Hippocampal formation (tissue), 2 donors: ENCODE results near the gene DUSP28.

ENCODE experiments used
- DNase-seq, 2 donors: peaks; one replicate each; lab custom pipeline; 2025; lab: John Stamatoyannopoulos, UW

Gene DUSP28

DNA sequence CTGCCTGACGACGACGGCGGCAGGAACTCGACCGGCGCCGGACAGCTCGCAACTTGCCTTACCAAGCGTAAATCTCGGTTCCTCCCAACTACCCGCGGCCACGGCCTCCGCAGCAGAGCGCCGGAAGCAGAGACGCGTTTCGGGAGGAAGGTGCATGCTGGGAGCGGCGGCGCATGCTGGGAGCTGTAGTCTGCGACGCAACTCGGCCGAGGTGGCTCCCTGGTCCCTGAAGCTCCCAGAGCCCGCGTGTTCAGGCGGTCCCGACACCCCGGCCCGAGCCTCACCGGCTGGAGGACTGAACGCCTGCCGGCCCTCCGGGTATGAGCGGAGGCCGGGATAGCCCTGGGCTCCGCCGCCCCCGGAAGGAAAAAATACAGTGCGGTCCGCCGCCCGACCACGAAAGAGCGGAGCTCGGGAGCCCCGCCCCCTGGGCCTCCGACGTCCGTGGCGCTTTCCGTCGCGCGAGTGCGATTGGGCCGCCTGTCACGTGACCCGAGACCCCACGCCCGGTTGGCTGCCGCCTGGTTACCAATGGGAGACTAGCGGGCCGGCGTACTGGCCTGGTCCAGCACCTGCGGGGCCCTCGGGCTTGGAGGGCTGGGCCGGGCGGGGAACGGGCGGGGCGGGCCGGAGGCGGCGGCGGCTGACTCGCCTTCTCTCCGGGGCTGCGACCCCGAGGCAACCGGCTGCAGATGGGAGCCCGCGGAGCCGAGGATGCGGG is 26.2 kb downstream of the DUSP28 start, which contains the start of gene CAPN10:
TSS of gene CAPN10 (plus strand) at position 537 of the 721 bp plus-strand sequence. CDS start at position 715, 178 bp downstream.
- DNase-seq, result peak; percentile 90 to 98

- no peak for DNase-seq
These were observed 27.0 kb downstream of the DUSP28 start for GRCh38 chr2:240586919-240587800.

DNA sequence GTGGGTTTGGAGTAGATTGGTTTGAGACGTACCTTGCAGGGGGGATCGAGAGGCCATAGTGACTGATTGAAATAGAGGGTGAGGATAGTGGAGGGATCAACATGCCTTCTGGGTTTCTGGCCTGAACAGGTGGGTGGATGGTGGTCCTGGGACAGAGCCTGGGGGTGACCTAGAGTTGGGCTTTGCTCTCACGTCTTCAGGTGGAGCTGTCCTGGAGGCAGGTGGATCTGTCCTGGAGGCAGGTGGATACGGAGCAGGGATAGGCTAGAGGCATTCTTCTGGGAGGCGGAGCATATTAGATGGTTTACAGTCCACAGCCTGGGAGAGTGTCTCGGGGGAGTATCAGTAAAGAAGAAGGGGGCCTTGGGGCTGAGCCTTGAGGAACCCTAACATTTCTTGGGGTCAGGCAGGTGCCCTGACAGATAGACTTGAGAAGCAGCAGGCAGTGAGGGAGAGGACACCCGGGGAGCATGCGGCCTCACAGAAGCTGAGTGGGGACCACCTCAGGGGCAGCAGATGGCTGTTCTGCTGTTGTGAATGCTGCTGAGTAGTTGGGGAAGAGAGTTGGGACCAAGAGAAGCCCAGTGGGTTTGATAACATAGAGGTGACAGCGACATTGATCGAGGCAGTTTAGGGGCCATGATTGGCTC is 28.0 kb downstream of the DUSP28 start:
- no peak for DNase-seq

DNA sequence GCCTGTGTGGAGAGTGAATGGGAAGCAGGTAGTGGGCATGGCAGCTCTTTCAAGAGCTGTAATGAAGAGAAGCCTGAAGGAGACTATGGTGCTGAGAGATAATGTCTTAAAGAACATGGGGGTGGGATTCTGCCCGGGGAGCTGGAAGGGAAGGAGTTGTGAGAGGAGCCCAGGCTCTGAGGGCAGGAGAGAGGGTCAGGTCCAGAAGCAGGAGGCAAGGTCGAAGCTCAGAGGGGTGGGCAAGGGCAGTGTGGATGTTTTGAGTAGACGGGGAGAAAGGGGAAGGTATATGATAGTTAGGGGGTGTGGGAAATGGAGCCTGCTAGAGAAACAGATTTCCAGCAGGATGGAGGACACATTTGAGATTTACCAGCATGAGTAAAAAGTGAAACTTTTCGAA is 28.5 kb downstream of the DUSP28 start:
- no peak for DNase-seq

DNA sequence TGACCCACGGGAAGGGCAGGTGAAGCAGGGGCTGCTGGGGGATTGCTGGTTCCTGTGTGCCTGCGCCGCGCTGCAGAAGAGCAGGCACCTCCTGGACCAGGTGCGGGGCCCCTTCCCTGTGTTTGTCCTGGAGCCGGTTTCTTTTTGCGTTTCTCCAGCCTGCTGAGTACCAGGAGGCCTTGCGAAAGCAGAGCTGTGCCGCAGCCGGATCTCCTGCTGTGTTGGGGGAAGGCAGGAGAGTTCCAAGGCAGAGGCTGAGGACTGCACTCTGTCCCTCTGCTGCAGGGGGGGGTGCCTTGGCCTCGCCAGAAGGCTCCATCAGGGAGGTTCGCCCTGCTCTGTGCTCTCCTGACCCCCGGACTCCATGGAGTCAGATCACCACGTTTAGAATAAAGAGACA is 29.2 kb downstream of the DUSP28 start:
- no peak for DNase-seq

GRCh38 chr2:240589850-240590525 is 29.8 kb downstream of the DUSP28 start:
- no peak for DNase-seq

DNA sequence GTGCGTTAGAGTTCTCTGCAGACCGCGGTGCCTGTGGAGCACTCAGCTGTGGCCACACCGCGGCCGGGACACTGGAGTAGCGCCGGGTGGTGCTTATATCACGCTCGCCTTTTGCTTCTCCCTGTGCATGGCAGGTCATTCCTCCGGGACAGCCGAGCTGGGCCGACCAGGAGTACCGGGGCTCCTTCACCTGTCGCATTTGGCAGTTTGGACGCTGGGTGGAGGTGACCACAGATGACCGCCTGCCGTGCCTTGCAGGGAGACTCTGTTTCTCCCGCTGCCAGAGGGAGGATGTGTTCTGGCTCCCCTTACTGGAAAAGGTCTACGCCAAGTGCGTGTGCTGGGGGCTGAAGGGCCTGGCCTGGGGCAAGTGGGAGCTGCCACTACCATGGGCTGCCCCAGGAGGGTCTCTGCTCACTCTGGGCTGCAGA is 30.5 kb downstream of the DUSP28 start:
- no peak for DNase-seq

DNA sequence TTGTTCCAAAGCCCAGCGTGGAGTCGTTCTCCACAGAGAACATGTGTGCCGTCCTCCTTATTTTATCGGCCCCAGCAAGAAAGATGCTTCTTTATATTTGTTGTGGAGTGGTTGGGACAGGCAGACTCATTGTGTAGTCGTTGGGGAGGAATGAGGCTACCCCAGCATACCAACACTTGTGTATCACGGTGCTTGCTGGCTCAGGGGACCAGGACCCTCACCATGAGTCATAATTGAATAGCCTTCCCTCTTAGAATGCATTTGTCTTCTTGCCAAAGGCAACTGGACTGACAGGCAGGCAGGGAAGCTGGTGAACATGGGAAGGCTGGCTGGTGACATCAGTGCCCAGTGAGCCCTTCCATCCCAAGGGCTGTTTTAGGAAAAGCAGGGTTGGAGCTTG is 31.1 kb downstream of the DUSP28 start:
- no peak for DNase-seq

- no peak for DNase-seq
These were observed 31.6 kb downstream of the DUSP28 start for GRCh38 chr2:240591784-240592183.

- no peak for DNase-seq
These were observed 33.0 kb downstream of the DUSP28 start for GRCh38 chr2:240593026-240593702.

GRCh38 chr2:240593703-240594451 is 33.7 kb downstream of the DUSP28 start:
- no peak for DNase-seq

DNA sequence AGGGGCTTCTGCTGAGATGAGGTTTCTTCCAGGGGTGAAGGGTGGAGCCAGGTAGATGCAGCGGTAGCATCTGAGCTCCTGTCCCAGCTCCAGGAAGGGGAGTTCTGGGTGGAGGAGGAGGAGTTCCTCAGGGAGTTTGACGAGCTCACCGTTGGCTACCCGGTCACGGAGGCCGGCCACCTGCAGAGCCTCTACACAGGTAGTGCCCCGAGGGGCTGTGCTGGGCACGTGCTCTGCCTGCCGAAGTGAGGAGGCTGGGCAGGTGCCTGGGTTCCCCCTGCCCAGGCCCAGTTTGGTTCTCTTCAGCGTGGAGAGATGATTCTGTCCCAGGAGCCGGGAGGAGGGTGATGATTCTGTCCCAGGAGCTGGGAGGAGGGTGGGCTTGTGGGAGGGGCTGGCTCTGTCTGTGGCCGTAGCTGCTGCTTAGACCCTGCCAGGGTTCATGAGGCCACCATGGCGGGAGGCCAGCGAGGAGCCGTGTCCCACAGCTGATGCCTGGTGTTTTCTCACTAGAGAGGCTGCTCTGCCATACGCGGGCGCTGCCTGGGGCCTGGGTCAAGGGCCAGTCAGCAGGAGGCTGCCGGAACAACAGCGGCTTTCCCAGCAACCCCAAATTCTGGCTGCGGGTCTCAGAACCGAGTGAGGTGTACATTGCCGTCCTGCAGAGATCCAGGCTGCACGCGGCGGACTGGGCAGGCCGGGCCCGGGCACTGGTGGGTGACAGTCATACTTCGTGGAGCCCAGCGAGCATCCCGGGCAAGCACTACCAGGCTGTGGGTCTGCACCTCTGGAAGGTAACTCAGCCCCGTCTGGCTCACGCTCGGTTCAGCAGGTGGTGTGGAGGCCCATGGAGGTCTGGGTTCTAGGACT is 34.6 kb downstream of the DUSP28 start:
- DNase-seq, result no peak

DNA sequence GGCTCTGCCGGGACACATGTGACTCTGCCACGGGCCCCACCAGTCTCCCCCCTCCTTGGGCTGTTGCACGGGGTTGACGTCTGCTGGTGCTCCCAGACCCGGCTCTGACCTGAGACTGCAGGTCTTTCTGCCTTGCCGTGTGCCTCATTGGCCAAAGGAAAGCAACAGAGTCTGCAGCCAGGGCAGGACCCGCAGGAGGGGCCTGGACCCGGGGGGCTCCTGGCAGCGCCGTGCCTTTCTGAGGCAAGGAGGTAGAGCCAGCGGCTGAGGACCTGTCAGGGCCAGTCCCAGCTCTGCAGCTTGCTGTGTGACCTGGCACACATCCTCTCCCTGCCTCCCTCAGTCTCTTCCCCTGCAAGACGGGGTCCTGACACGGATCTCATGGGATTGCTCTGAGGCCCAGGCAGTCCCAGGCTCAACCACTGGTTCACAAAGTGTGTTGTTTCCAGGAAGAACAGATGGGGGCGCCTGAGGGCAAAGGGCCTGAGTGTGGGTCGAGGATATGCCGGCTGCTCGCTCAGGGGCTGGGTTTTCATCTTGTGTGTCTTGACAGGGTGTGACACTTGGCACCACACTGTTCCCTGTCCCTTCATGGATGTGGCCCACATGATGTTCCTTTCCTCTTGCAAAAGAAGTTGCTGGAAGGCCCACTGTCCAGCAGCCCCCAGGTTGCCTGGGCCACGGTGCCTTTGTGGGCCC is 35.4 kb downstream of the DUSP28 start:
- no peak for DNase-seq

- DNase-seq, result no peak
These were observed 35.9 kb downstream of the DUSP28 start for GRCh38 chr2:240596080-240596460.

DNA sequence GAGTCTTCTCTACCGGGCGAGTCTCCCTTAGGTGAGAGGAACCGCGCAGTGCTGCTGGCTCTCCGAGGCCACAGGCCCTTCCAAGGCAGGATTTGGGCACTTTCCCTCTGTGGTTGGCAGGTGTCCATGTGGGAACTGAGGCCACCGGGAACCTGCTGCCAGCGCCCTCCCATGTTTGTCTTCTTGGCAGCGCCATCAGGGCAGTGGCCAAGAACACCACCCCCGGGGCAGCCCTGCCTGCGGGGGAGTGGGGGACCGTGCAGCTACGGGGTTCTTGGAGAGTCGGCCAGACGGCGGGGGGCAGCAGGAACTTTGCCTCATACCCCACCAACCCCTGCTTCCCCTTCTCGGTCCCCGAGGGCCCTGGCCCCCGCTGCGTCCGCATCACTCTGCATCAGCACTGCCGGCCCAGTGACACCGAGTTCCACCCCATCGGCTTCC is 36.4 kb downstream of the DUSP28 start:
- peak; percentile 45 to 49 for DNase-seq

GRCh38 chr2:240597054-240597418 is 36.9 kb downstream of the DUSP28 start:
- no peak for DNase-seq

- DNase-seq, result no peak
These were observed 37.4 kb downstream of the DUSP28 start for GRCh38 chr2:240597419-240598181.

DNA sequence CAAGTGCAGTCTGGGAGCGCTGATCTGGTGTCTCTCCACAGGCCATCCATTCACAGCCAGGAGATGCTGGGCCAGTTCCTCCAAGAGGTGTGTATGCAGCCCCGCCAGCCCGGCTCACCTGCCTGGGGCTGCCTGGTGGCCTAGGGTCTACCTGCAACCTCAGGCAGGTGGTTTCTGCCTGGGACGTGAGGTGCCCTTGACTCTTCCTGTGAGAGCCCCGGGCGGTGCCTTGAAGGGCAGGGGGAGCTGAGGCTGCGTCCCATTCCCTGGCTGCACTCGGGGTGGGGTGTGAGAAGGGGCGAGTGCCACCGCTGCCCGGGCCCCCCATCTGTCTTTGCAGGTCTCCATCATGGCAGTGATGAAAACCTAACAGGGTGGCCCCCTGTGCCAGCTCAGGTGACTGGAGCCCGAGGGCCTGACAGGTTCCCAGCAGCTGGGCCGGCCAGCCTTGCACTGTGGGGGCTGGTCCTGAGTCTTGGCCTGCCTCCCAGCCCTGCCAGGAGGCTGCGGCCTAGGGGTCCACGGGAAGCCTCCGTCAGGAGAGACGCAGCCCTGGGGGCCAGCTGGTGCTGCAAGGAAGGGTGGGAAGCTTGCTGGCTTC is 38.3 kb downstream of the DUSP28 start:
- no peak for DNase-seq
